ENCODE measurements around the gene SECISBP2.

Gene SECISBP2

GRCh38 chr9:89388084-89388867 is 70.0 kb downstream of the SECISBP2 start:
- Histone ChIP-seq H3K4me3 (ENCODE audit: low read depth, low read length) (no peak overlapping the region), H3K27ac (ENCODE audit: low read depth, low read length) (no peak overlapping the region), H2AFZ (ENCODE audit: low read length, unreplicated experiment) (peak overlapping the region; percentile 95), H3K27me3 (ENCODE audit: insufficient read depth, low read length) (peaks cover 9% of the 10 kb centered on the region; the same call in 1 of the 2 replicates), H3K4me1 (ENCODE audit: control insufficient read depth, insufficient read depth, low read length, unreplicated experiment) (peaks cover 7% of the 10 kb centered on the region), H3K36me3 (ENCODE audit: insufficient read depth, low read length) (no peaks in the 10 kb centered on the region), H3K79me2 (ENCODE audit: control insufficient read depth, insufficient read depth, low read length, unreplicated experiment) (no peaks in the 10 kb centered on the region)

GRCh38 chr9:89388868-89389177 is 70.5 kb downstream of the SECISBP2 start:
- Histone ChIP-seq H3K4me3 (ENCODE audit: low read depth, low read length) (no peak overlapping the region), H2AFZ (ENCODE audit: low read length, unreplicated experiment) (no peak overlapping the region), H3K79me2 (ENCODE audit: control insufficient read depth, insufficient read depth, low read length, unreplicated experiment) (no peaks in the 10 kb centered on the region), H3K36me3 (ENCODE audit: insufficient read depth, low read length) (no peaks in the 10 kb centered on the region), H3K27ac (ENCODE audit: low read depth, low read length) (no peak overlapping the region), H3K4me1 (ENCODE audit: control insufficient read depth, insufficient read depth, low read length, unreplicated experiment) (peaks cover 7% of the 10 kb centered on the region), H3K27me3 (ENCODE audit: insufficient read depth, low read length) (peaks cover 13% of the 10 kb centered on the region; the same call in 1 of the 2 replicates)

DNA sequence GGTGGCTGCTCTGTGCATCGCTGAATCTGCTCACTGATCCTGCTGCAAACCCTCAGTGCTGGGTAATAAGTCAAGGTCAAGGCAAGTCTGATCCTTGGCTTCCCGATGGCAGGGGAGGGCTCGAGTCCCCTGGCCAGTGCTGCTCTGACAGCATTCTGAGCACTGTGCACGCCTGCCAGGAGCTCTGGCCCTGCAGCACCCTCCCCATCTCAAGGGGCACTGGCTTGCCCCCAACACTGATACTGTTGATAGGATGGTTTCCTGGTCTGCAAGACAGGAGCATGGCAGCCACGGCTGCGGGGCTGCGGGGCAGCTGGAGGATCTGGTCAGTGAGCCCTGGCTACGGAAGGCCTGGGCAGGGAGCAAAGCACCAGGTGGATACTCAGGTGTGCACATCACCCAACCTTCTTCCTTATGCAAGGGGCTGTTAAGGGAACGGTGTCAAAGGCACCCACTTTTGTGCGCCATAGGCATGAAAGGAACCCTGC is 71.8 kb downstream of the SECISBP2 start:
- peaks cover 17% of the 10 kb centered on the region; the same call in 1 of the 2 replicates for H3K27me3 ChIP-seq (ENCODE audit: insufficient read depth, low read length)
- no peaks in the 10 kb centered on the region for H3K36me3 ChIP-seq (ENCODE audit: insufficient read depth, low read length)
- no peak overlapping the region for H2AFZ ChIP-seq (ENCODE audit: low read length, unreplicated experiment)
- H3K4me1 ChIP-seq (ENCODE audit: control insufficient read depth, insufficient read depth, low read length, unreplicated experiment) = peaks cover 7% of the 10 kb centered on the region
- no peaks in the 10 kb centered on the region for H3K79me2 ChIP-seq (ENCODE audit: control insufficient read depth, insufficient read depth, low read length, unreplicated experiment)
- H3K4me3 ChIP-seq (ENCODE audit: low read depth, low read length) = no peak overlapping the region
- H3K27ac ChIP-seq (ENCODE audit: low read depth, low read length) = no peak overlapping the region

DNA sequence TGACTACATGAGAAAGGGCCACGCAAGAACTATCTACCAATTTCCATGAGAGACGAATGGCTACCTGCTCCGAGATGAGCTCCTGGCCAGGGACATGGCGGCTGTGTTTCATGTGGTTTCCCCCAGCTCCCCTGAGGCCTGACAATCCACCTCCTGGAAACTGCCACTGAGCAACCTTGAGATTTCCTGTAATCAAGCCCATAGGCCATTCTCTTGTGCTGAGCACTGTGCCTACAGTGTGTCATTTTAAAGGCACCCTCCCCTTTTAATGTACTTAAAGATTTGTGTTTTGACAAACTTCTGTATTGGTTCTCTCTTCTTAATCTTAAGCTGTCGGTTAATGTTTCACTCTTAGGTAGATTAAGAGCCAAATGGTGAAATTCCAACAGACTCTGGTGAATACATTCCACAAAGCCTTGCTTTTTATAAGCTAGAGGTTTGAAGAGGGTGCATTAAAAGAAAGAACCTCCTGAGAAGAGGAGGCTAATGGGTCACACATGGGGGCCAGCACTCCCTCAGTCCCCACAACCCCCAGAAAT is 72.3 kb downstream of the SECISBP2 start:
- Histone ChIP-seq H3K4me3 (ENCODE audit: low read depth, low read length) (no peak overlapping the region), H3K27me3 (ENCODE audit: insufficient read depth, low read length) (peaks cover 17% of the 10 kb centered on the region; the same call in 1 of the 2 replicates), H3K79me2 (ENCODE audit: control insufficient read depth, insufficient read depth, low read length, unreplicated experiment) (no peaks in the 10 kb centered on the region), H3K36me3 (ENCODE audit: insufficient read depth, low read length) (no peaks in the 10 kb centered on the region), H3K27ac (ENCODE audit: low read depth, low read length) (no peak overlapping the region), H3K4me1 (ENCODE audit: control insufficient read depth, insufficient read depth, low read length, unreplicated experiment) (peaks cover 7% of the 10 kb centered on the region), H2AFZ (ENCODE audit: low read length, unreplicated experiment) (no peak overlapping the region)

DNA sequence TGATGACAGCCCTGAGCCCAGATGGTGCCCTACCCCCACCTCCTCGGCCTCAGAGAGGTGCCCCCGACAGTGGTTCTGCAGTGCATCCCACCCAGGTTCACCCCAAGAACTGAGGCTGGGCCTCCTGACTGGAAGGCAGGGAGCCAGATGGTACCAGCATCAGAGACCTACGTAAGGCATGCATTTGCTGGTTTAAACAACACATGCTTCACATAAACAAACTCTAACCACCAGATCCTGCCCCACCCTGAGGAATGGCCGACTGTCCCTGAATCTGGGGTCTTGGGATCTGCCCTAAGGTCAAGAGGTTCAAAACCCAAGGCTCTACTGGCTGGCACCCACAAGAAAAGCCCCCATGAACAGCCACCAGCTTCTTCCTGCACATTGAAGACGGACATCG is 73.3 kb downstream of the SECISBP2 start:
- Histone ChIP-seq H2AFZ (ENCODE audit: low read length, unreplicated experiment) (no peak overlapping the region), H3K4me1 (ENCODE audit: control insufficient read depth, insufficient read depth, low read length, unreplicated experiment) (peaks cover 7% of the 10 kb centered on the region), H3K79me2 (ENCODE audit: control insufficient read depth, insufficient read depth, low read length, unreplicated experiment) (no peaks in the 10 kb centered on the region), H3K36me3 (ENCODE audit: insufficient read depth, low read length) (no peaks in the 10 kb centered on the region), H3K4me3 (ENCODE audit: low read depth, low read length) (no peak overlapping the region), H3K27me3 (ENCODE audit: insufficient read depth, low read length) (peaks cover 17% of the 10 kb centered on the region; the same call in 1 of the 2 replicates), H3K27ac (ENCODE audit: low read depth, low read length) (no peak overlapping the region)

DNA sequence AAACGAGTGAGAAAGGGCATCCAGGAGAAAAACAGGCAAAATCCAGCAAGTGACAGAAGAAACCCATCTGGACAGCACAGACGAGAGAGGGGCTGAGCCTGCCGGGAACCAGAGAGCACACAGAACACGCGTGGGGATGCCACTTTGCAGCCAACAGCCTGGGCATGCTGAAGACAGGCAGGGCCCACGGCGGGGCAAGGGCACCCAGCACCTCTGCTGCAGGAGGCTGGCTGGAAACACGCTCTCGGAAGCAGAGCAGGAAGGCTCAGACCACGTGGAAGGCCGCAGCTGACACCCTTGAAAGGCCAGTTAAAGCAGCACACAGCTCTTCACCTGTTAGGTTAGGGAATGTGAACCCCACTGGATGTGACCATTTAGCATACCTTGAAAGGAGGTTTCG is 76.1 kb downstream of the SECISBP2 start:
- Histone ChIP-seq H3K4me1 (ENCODE audit: control insufficient read depth, insufficient read depth, low read length, unreplicated experiment) (no peaks in the 10 kb centered on the region), H3K36me3 (ENCODE audit: insufficient read depth, low read length) (no peaks in the 10 kb centered on the region), H3K79me2 (ENCODE audit: control insufficient read depth, insufficient read depth, low read length, unreplicated experiment) (no peaks in the 10 kb centered on the region), H3K27ac (ENCODE audit: low read depth, low read length) (no peak overlapping the region), H2AFZ (ENCODE audit: low read length, unreplicated experiment) (no peak overlapping the region), H3K4me3 (ENCODE audit: low read depth, low read length) (no peak overlapping the region), H3K27me3 (ENCODE audit: insufficient read depth, low read length) (peaks cover 17% of the 10 kb centered on the region; the same call in 1 of the 2 replicates)

DNA sequence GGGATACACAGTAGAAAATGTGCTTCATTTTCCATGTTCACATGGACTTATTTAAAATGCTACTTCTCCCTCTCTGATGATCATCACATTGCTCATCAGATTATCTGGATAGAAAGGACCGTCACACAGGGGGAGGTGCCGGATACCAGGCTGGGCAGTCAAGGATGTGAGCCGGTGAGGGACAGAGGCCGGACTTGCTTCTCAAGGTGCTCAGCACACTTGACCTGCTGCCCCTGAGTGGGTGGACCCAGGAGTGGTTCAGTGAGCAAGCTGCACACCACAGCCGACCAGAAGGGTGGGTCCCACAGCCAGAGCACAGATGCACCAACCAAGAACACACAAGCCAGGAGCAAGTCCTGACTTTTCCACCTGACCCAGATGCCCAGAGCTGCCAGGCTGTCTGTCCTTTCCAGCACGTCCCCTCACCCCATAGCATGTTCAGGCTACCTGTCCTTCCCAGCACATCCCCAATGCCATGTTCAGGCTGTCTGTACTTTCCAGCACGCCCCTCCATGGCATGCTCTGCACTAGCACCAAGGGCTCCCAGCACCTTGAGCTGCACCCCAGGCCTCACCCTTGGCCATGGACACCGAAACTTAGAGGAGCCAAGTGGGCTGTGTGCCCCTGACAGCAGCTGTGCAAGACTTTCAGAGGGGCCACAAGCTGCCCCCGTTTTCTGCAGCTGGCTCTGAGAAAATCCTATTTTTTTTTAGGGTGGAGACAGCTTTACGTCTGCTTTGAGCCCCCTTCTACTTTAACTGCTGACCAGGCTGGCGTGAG is 77.8 kb downstream of the SECISBP2 start:
- Histone ChIP-seq H3K27ac (ENCODE audit: low read depth, low read length) (no peak overlapping the region), H3K4me3 (ENCODE audit: low read depth, low read length) (no peak overlapping the region), H3K79me2 (ENCODE audit: control insufficient read depth, insufficient read depth, low read length, unreplicated experiment) (no peaks in the 10 kb centered on the region), H3K4me1 (ENCODE audit: control insufficient read depth, insufficient read depth, low read length, unreplicated experiment) (no peaks in the 10 kb centered on the region), H2AFZ (ENCODE audit: low read length, unreplicated experiment) (no peak overlapping the region), H3K36me3 (ENCODE audit: insufficient read depth, low read length) (no peaks in the 10 kb centered on the region), H3K27me3 (ENCODE audit: insufficient read depth, low read length) (peaks cover 28% of the 10 kb centered on the region)

- H3K27me3 ChIP-seq (ENCODE audit: insufficient read depth, low read length) = peaks cover 27% of the 10 kb centered on the region
- no peak overlapping the region for H3K27ac ChIP-seq (ENCODE audit: low read depth, low read length)
- no peak overlapping the region for H2AFZ ChIP-seq (ENCODE audit: low read length, unreplicated experiment)
- H3K4me3 ChIP-seq (ENCODE audit: low read depth, low read length) = no peak overlapping the region
- H3K79me2 ChIP-seq (ENCODE audit: control insufficient read depth, insufficient read depth, low read length, unreplicated experiment) = no peaks in the 10 kb centered on the region
- no peaks in the 10 kb centered on the region for H3K36me3 ChIP-seq (ENCODE audit: insufficient read depth, low read length)
- H3K4me1 ChIP-seq (ENCODE audit: control insufficient read depth, insufficient read depth, low read length, unreplicated experiment) = no peaks in the 10 kb centered on the region
Observed at GRCh38 chr9:89397471-89397870, 79.2 kb downstream of the SECISBP2 start.

- Histone ChIP-seq H3K36me3 (ENCODE audit: insufficient read depth, low read length) (no peaks in the 10 kb centered on the region), H3K27ac (ENCODE audit: low read depth, low read length) (no peak overlapping the region), H2AFZ (ENCODE audit: low read length, unreplicated experiment) (no peak overlapping the region), H3K79me2 (ENCODE audit: control insufficient read depth, insufficient read depth, low read length, unreplicated experiment) (no peaks in the 10 kb centered on the region), H3K4me3 (ENCODE audit: low read depth, low read length) (no peak overlapping the region), H3K4me1 (ENCODE audit: control insufficient read depth, insufficient read depth, low read length, unreplicated experiment) (no peaks in the 10 kb centered on the region), H3K27me3 (ENCODE audit: insufficient read depth, low read length) (peaks cover 21% of the 10 kb centered on the region)
Observed at GRCh38 chr9:89398621-89399020, 80.3 kb downstream of the SECISBP2 start.

DNA sequence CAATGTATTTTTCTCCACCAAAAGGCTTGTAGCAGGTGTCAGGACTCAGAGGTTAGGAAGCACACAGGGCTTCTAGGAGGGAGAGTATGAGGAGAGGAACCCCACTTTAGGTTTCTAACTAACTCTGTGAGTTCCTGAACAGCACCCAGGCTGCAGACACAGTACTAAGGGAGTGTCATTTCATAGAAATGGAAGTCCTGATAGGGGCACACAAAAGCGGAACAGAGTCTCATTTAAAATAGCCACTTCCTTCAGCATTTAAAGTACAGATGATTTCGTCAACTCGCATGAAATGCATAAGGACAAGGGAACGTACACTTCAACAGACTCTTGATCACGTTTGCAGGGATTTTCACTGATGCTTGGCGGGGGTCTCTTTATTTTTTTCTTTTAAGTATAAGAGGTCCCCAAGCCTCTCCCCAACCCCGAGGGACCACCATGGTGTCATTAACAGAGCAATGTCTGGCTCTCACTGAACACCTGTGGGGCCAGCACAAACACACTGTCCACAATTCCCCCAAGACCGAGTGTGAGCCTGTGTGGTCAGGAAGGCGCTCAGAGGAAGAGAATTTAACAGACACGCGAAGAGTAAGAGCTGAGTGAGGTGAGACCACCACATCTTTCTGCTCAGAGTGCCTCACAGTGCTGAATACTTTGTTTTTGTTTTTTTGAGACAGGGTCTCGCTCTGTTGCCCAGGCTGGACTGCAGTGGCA is 82.3 kb downstream of the SECISBP2 start:
- Histone ChIP-seq H3K27me3 (ENCODE audit: insufficient read depth, low read length) (peaks cover 14% of the 10 kb centered on the region), H3K4me1 (ENCODE audit: control insufficient read depth, insufficient read depth, low read length, unreplicated experiment) (no peaks in the 10 kb centered on the region), H2AFZ (ENCODE audit: low read length, unreplicated experiment) (no peak overlapping the region), H3K4me3 (ENCODE audit: low read depth, low read length) (no peak overlapping the region), H3K79me2 (ENCODE audit: control insufficient read depth, insufficient read depth, low read length, unreplicated experiment) (no peaks in the 10 kb centered on the region), H3K27ac (ENCODE audit: low read depth, low read length) (no peak overlapping the region), H3K36me3 (ENCODE audit: insufficient read depth, low read length) (no peaks in the 10 kb centered on the region)
